ENCODE data around the gene NOTUM.

DNA sequence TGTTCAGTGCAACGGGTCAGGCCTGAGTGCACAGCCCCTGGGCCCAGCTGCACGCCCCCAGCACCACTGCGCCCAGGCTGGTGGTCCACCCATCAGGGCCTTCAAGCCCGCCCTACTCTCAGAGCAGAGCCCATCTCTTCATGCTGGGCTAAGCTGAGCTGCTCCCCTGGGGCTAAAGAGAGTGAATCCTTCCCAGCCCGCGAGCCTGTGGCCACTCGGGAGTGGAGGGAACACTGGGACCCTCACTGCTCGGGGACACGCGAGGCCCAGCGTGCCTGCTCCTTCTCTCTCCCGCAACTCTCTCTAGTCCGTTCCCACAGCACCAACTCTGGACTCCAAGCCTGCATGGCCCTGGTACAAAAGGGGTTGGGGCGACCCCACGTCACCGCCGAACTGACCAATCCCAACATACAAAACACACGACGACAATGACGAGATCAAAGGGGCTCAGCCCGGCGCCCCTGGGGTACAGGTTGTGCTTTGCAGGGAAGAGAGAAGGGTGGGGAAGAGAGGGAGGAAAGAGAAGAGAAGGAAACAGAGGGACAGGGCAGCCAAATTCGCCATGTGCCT, 38.9 kb downstream of the NOTUM start:
- TF ChIP-seq, protein P1, sequence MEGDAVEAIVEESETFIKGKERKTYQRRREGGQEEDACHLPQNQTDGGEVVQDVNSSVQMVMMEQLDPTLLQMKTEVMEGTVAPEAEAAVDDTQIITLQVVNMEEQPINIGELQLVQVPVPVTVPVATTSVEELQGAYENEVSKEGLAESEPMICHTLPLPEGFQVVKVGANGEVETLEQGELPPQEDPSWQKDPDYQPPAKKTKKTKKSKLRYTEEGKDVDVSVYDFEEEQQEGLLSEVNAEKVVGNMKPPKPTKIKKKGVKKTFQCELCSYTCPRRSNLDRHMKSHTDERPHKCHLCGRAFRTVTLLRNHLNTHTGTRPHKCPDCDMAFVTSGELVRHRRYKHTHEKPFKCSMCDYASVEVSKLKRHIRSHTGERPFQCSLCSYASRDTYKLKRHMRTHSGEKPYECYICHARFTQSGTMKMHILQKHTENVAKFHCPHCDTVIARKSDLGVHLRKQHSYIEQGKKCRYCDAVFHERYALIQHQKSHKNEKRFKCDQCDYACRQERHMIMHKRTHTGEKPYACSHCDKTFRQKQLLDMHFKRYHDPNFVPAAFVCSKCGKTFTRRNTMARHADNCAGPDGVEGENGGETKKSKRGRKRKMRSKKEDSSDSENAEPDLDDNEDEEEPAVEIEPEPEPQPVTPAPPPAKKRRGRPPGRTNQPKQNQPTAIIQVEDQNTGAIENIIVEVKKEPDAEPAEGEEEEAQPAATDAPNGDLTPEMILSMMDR (IDR thresholded peaks at IDR 0.05), result no peak
- no peak for TF ChIP-seq ZFX (IDR thresholded peaks at IDR 0.05; ENCODE audit: borderline replicate concordance)

Measured in 22Rv1 (cell line).